Measurements from ENCODE around the gene WWOX. TPM values are rescaled to one million over a fixed set of nuclear protein-coding genes. Genes with fewer than 3 reads are reported as not detected.

Gene WWOX
- total and polyA plus RNA-seq, 2 of the 8 experiments (the other 6 are each of a cell fraction or from before 2014, with no cell fraction given), result 5.4 to 16.7 TPM

- CTCF ChIA-PET (ENCODE audit: partially characterized antibody), result interaction anchor here (0.7 to 1.2 kb wide), 3 partner anchors 9 to 1561 kb away, joined by 3 to 4 read pairs (median 3); no protein-coding TSS in a partner anchor
- FAIRE-seq, result no peak
- no peak for TF ChIP-seq SUZ12 (IDR thresholded peaks at IDR 0.05; ENCODE audit: low read length)
- no peak for TF ChIP-seq FOSL1 (IDR thresholded peaks at IDR 0.05; ENCODE audit: insufficient read depth, low read depth, low read length)
- no peak for TF ChIP-seq POU5F1 (IDR thresholded peaks at IDR 0.05; ENCODE audit: low read depth, low read length)
- TF ChIP-seq CREB1 (IDR thresholded peaks at IDR 0.05), result no peak
- no peak for TF ChIP-seq TEAD4 (IDR thresholded peaks at IDR 0.05; ENCODE audit: low read depth, low read length)
- TF ChIP-seq E2F6 (IDR thresholded peaks at IDR 0.05), result no peak
- TF ChIP-seq NANOG (IDR thresholded peaks at IDR 0.05; ENCODE audit: insufficient read depth, low read depth, low read length, poor library complexity, severe bottlenecking), result no peak
- TF ChIP-seq CTBP2 (IDR thresholded peaks at IDR 0.05; ENCODE audit: borderline replicate concordance, insufficient read depth, insufficient read length, low read length), result no peak
- TF ChIP-seq, protein P1, sequence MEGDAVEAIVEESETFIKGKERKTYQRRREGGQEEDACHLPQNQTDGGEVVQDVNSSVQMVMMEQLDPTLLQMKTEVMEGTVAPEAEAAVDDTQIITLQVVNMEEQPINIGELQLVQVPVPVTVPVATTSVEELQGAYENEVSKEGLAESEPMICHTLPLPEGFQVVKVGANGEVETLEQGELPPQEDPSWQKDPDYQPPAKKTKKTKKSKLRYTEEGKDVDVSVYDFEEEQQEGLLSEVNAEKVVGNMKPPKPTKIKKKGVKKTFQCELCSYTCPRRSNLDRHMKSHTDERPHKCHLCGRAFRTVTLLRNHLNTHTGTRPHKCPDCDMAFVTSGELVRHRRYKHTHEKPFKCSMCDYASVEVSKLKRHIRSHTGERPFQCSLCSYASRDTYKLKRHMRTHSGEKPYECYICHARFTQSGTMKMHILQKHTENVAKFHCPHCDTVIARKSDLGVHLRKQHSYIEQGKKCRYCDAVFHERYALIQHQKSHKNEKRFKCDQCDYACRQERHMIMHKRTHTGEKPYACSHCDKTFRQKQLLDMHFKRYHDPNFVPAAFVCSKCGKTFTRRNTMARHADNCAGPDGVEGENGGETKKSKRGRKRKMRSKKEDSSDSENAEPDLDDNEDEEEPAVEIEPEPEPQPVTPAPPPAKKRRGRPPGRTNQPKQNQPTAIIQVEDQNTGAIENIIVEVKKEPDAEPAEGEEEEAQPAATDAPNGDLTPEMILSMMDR (IDR thresholded peaks at IDR 0.05; ENCODE audit: control extremely low read depth in 1 of 3, insufficient read depth in 1 of 3, low read depth in 1 of 3, low read length in 3 of 3), result no peak
Observed at GRCh38 chr16:78675951-78676792, 576.7 kb downstream of the WWOX start.

More at GRCh38 chr16:78675951-78676792, 576.7 kb downstream of the WWOX start:
- Histone ChIP-seq H3K23me2 (ENCODE audit: low read depth, low read length) (no peaks in the 10 kb centered on the region), H4K8ac (ENCODE audit: extremely low read depth, insufficient read depth, low read length) (no peak overlapping the region), H2BK15ac (ENCODE audit: low read length) (no peak overlapping the region), H2BK20ac (ENCODE audit: low read length) (no peak overlapping the region), H4K5ac (ENCODE audit: insufficient read length, low read depth, low read length) (no peak overlapping the region), H3K79me1 (ENCODE audit: low read depth, low read length) (no peaks in the 10 kb centered on the region), H2BK120ac (replicated peaks; ENCODE audit: low read depth, low read length) (no peak overlapping the region), H3K36me3 (ENCODE audit: control insufficient read depth in 2 of 4, insufficient read depth in 4 of 4, low read length in 3 of 4) (no peaks in the 10 kb centered on the region), H2AFZ (ENCODE audit: low read length) (no peak overlapping the region), H3K79me2 (ENCODE audit: control insufficient read depth in 1 of 2, insufficient read depth in 2 of 2, low read length in 2 of 2) (no peaks in the 10 kb centered on the region), H3K4me3 (ENCODE audit: extremely low read depth in 1 of 4, insufficient read depth in 2 of 4, low read depth in 3 of 4, low read length in 4 of 4) (no peak overlapping the region), H3K4ac (replicated peaks; ENCODE audit: insufficient read length, low read depth, low read length) (no peak overlapping the region), H3K27ac (ENCODE audit: low read depth, low read length) (no peak overlapping the region), H2BK12ac (ENCODE audit: low read depth, low read length) (no peak overlapping the region), H3K18ac (ENCODE audit: extremely low read depth, low read length) (no peak overlapping the region), H3K14ac (ENCODE audit: insufficient read length) (no peak overlapping the region), H2AK5ac (ENCODE audit: low read depth, low read length) (no peak overlapping the region), H3K23ac (ENCODE audit: insufficient read length) (no peak overlapping the region), H3K4me2 (ENCODE audit: insufficient read depth in 1 of 2, low read depth in 2 of 2, low read length in 2 of 2) (no peak overlapping the region), H3K27me3 (replicated peaks in 1 of 4; ENCODE audit: control insufficient read depth in 3 of 4, extremely low read depth in 1 of 4, insufficient read depth in 3 of 4, low read length in 3 of 4) (no peaks in the 10 kb centered on the region), H3K56ac (replicated peaks; ENCODE audit: insufficient read length, low read depth, low read length) (no peak overlapping the region), H3K9ac (replicated peaks in 1 of 4; ENCODE audit: extremely low read depth in 1 of 4, low read depth in 3 of 4, low read length in 3 of 4) (no peak overlapping the region), H3K9me3 (ENCODE audit: insufficient read depth in 2 of 2, low read depth in 1 of 2, low read length in 1 of 2) (no peaks in the 10 kb centered on the region), H2BK5ac (ENCODE audit: low read depth, low read length) (no peak overlapping the region), H4K91ac (replicated peaks; ENCODE audit: insufficient read length, low read length) (no peak overlapping the region), H3K4me1 (replicated peaks in 1 of 4; ENCODE audit: control insufficient read depth in 3 of 4, insufficient read depth in 4 of 4, low read length in 3 of 4) (no peaks in the 10 kb centered on the region), H4K20me1 (replicated peaks in 1 of 2; ENCODE audit: control insufficient read depth in 1 of 2, insufficient read depth in 2 of 2, low read length in 2 of 2) (no peaks in the 10 kb centered on the region)
- DNase-seq (ENCODE audit: low read depth in 1 of 2, low spot score in 2 of 2), result no peak
- POLR2A ChIA-PET (ENCODE audit: partially characterized antibody), result no interaction called here
- 83% methylated on average over 9 of the region's 9 CpGs; no CpG with 5 or more reads in 1 of the 2 experiments for WGBS, 2 experiments (ENCODE audit: extremely low coverage in 1 of 2, insufficient coverage in 1 of 2, insufficient read length in 1 of 2, insufficient replicate concordance in 2 of 2, low coverage in 1 of 2, low lambda C conversion rate in 2 of 2, missing lambda C conversion rate in 1 of 2)

Measured in H1 (cell line).